H1 (cell line): ENCODE results near the gene PDIA5. TPM values are rescaled to one million over a fixed set of nuclear protein-coding genes. Genes with fewer than 3 reads are reported as not detected.

ENCODE experiments used
- CTCF ChIA-PET: fragments of 300-600 bp; sonication (Branson Sonifier 250); formaldehyde crosslinking; loops from one replicate; lab custom pipeline; 2021; ENCODE audit not compliant: partially characterized antibody; lab: Charles Lee
- POLR2A ChIA-PET: fragments of 300-600 bp; sonication (Branson Sonifier 250); formaldehyde crosslinking; loops from one replicate; lab custom pipeline; 2021; ENCODE audit warnings: inconsistent platforms; ENCODE audit not compliant: partially characterized antibody; lab: Charles Lee
- DNase-seq, 2 experiments: peaks; one replicate each; pipeline versions ENCODE4 v3.0.0 to v3.0.0-alpha.2; 2010 to 2022; ENCODE audit warnings: low spot score in 2 of 2, low read depth in 1 of 2, mixed read lengths in 1 of 2
- FAIRE-seq: peaks from 2 replicates; lab custom pipeline; 2011; peaks lifted over from hg19 to GRCh38; lab: Jason Lieb, UNC
- H2AFZ ChIP-seq: 2 replicates; pipeline ENCODE4 v1.8.1; 2012; ENCODE audit warnings: low read length, inconsistent platforms
- H2AK5ac ChIP-seq: 2 replicates; pipeline ENCODE4 v1.6.1; 2013; ENCODE audit warnings: low read depth, low read length
- H2BK120ac ChIP-seq: replicated peaks from 2 replicates; pipeline ENCODE3; 2013; ENCODE audit warnings: low read depth, low read length, inconsistent platforms
- H2BK12ac ChIP-seq: 2 replicates; pipeline ENCODE4 v1.6.1; 2013; ENCODE audit warnings: low read depth, low read length
- H2BK15ac ChIP-seq: 2 replicates; pipeline ENCODE4 v1.6.1; 2013; ENCODE audit warnings: low read length
- H2BK20ac ChIP-seq: 2 replicates; pipeline ENCODE4 v1.6.1; 2013; ENCODE audit warnings: low read length
- H2BK5ac ChIP-seq: 2 replicates; pipeline ENCODE4 v1.6.1; 2013; ENCODE audit warnings: low read depth, low read length
- H3K14ac ChIP-seq: 2 replicates; pipeline ENCODE4 v1.6.1; 2013; ENCODE audit warnings: inconsistent platforms; ENCODE audit not compliant: insufficient read length
- H3K18ac ChIP-seq: 2 replicates; pipeline ENCODE4 v1.6.1; 2013; ENCODE audit warnings: low read length; ENCODE audit errors: extremely low read depth
- H3K23ac ChIP-seq: 2 replicates; pipeline ENCODE4 v1.6.1; 2013; ENCODE audit warnings: inconsistent platforms; ENCODE audit not compliant: insufficient read length
- H3K23me2 ChIP-seq: 2 replicates; pipeline ENCODE4 v1.6.1; 2013; ENCODE audit warnings: low read depth, low read length
- H3K27ac ChIP-seq: 2 replicates; pipeline ENCODE4 v1.6.1; 2011; ENCODE audit warnings: low read depth, low read length, inconsistent platforms
- H3K27me3 ChIP-seq, 4 experiments: replicated peaks in 1 of 4; 1 replicate in 1 of 4; 2 replicates in 3 of 4; pipeline versions ENCODE4 v1.6.1 to v1.8.1; 2011 to 2013; ENCODE audit warnings: low read length in 3 of 4, mild to moderate bottlenecking in 3 of 4, inconsistent platforms in 2 of 4, mixed read lengths in 2 of 4, moderate library complexity in 1 of 4; ENCODE audit not compliant: control insufficient read depth in 3 of 4, insufficient read depth in 3 of 4; ENCODE audit errors: extremely low read depth in 1 of 4
- H3K36me3 ChIP-seq, 4 experiments: 2 replicates each; pipeline versions ENCODE4 v1.6.1 to v1.8.1; 2011 to 2013; ENCODE audit warnings: mild to moderate bottlenecking in 4 of 4, low read length in 3 of 4, moderate library complexity in 2 of 4, control low read depth in 1 of 4, inconsistent platforms in 1 of 4; ENCODE audit not compliant: insufficient read depth in 4 of 4, control insufficient read depth in 2 of 4
- H3K4ac ChIP-seq: replicated peaks from 2 replicates; pipeline ENCODE3; 2013; ENCODE audit warnings: low read length, low read depth, mixed read lengths, inconsistent platforms; ENCODE audit not compliant: insufficient read length
- H3K4me1 ChIP-seq, 4 experiments: replicated peaks in 1 of 4; 1 replicate in 1 of 4; 2 replicates in 3 of 4; pipeline versions ENCODE4 v1.6.1 to v1.8.1; 2011 to 2013; ENCODE audit warnings: low read length in 3 of 4, inconsistent platforms in 2 of 4, mixed read lengths in 1 of 4; ENCODE audit not compliant: insufficient read depth in 4 of 4, control insufficient read depth in 3 of 4
- H3K4me2 ChIP-seq, 2 experiments: 2 replicates each; pipeline versions ENCODE4 v1.6.1 to v1.8.1; 2011 to 2013; ENCODE audit warnings: low read depth in 2 of 2, low read length in 2 of 2, control low read depth in 1 of 2, inconsistent platforms in 1 of 2, mild to moderate bottlenecking in 1 of 2; ENCODE audit not compliant: insufficient read depth in 1 of 2
- H3K4me3 ChIP-seq, 4 experiments: fragments of 200-600, 300-600 bp in 1 of 4; sonication (generic), shearing (Covaris generic), sonication (Bioruptor Twin) in 1 of 4; 2 replicates each; pipeline versions ENCODE4 v1.5.1 to v1.8.1; 2011 to 2016; ENCODE audit warnings: low read length in 4 of 4, low read depth in 3 of 4, control low read depth in 2 of 4, inconsistent platforms in 2 of 4, mild to moderate bottlenecking in 2 of 4, mixed read lengths in 1 of 4, moderate library complexity in 1 of 4; ENCODE audit not compliant: insufficient read depth in 2 of 4; ENCODE audit errors: extremely low read depth in 1 of 4
- H3K56ac ChIP-seq: replicated peaks from 2 replicates; pipeline ENCODE3; 2013; ENCODE audit warnings: low read depth, mild to moderate bottlenecking, mixed read lengths, low read length, inconsistent platforms; ENCODE audit not compliant: insufficient read length
- H3K79me1 ChIP-seq: 2 replicates; pipeline ENCODE4 v1.6.1; 2013; ENCODE audit warnings: low read depth, low read length, control low read depth
- H3K79me2 ChIP-seq, 2 experiments: 2 replicates each; pipeline versions ENCODE4 v1.6.1 to v1.8.1; 2012 to 2013; ENCODE audit warnings: low read length in 2 of 2, mild to moderate bottlenecking in 2 of 2, inconsistent platforms in 1 of 2; ENCODE audit not compliant: insufficient read depth in 2 of 2, control insufficient read depth in 1 of 2
- H3K9ac ChIP-seq, 4 experiments: replicated peaks in 1 of 4; 1 replicate in 1 of 4; 2 replicates in 3 of 4; pipeline versions ENCODE4 v1.6.1 to v1.8.1; 2011 to 2013; ENCODE audit warnings: low read depth in 3 of 4, low read length in 3 of 4, control low read depth in 2 of 4, mild to moderate bottlenecking in 2 of 4, moderate library complexity in 2 of 4, inconsistent platforms in 1 of 4; ENCODE audit errors: extremely low read depth in 1 of 4
- H3K9me3 ChIP-seq, 2 experiments: 2 replicates each; pipeline versions ENCODE4 v1.6.1 to v1.8.1; 2012 to 2013; ENCODE audit warnings: mild to moderate bottlenecking in 2 of 2, moderate library complexity in 2 of 2, control low read depth in 1 of 2, inconsistent platforms in 1 of 2, low read depth in 1 of 2, low read length in 1 of 2, mixed read lengths in 1 of 2; ENCODE audit not compliant: insufficient read depth in 2 of 2
- H4K20me1 ChIP-seq, 2 experiments: replicated peaks in 1 of 2; 2 replicates each; pipeline versions ENCODE3 to v1.8.1; 2011 to 2013; ENCODE audit warnings: inconsistent platforms in 2 of 2, low read length in 2 of 2, mild to moderate bottlenecking in 1 of 2; ENCODE audit not compliant: insufficient read depth in 2 of 2, control insufficient read depth in 1 of 2
- H4K5ac ChIP-seq: 2 replicates; pipeline ENCODE4 v1.6.1; 2013; ENCODE audit warnings: low read length, low read depth, mixed read lengths, inconsistent platforms; ENCODE audit not compliant: insufficient read length
- H4K8ac ChIP-seq: 2 replicates; pipeline ENCODE4 v1.8.0; 2013; ENCODE audit warnings: mild to moderate bottlenecking, moderate library complexity, low read length, inconsistent platforms; ENCODE audit not compliant: insufficient read depth; ENCODE audit errors: extremely low read depth
- H4K91ac ChIP-seq: replicated peaks from 2 replicates; pipeline ENCODE3; 2013; ENCODE audit warnings: low read length, mixed read lengths, inconsistent platforms; ENCODE audit not compliant: insufficient read length
- CBX5 ChIP-seq: fragments of 300-800, 300-1000 bp; sonication (generic); IDR thresholded peaks from 2 replicates; pipeline ENCODE4 v1.7.1; 2016; ENCODE audit warnings: antibody characterized with exemption, low read length, low read depth
- CREB1 ChIP-seq: IDR thresholded peaks from 2 replicates; pipeline ENCODE4 v1.6.1; 2012; ENCODE audit warnings: inconsistent platforms
- CTBP2 ChIP-seq: IDR thresholded peaks from 2 replicates; pipeline ENCODE4 v1.7.0; 2011; ENCODE audit warnings: borderline replicate concordance, mild to moderate bottlenecking, moderate library complexity, mixed read lengths, low read length; ENCODE audit not compliant: insufficient read depth, insufficient read length
- FOSL1 ChIP-seq: IDR thresholded peaks from 2 replicates; pipeline ENCODE4 v1.6.1; 2011; ENCODE audit warnings: mild to moderate bottlenecking, low read depth, low read length, moderate library complexity; ENCODE audit not compliant: insufficient read depth
- HDAC6 ChIP-seq: IDR thresholded peaks from one replicate; pipeline ENCODE4 v1.7.1; 2012; ENCODE audit warnings: low read depth, mild to moderate bottlenecking, inconsistent platforms, low read length, moderate library complexity
- JUN ChIP-seq: IDR thresholded peaks from 2 replicates; pipeline ENCODE4 v1.6.1; 2011; ENCODE audit warnings: low read depth, mild to moderate bottlenecking, improper control_type of control experiment, low read length
- JUND ChIP-seq: IDR thresholded peaks from 2 replicates; pipeline ENCODE4 v1.6.1; 2011; ENCODE audit warnings: mild to moderate bottlenecking, improper control_type of control experiment, low read length
- KDM1A ChIP-seq: fragments of 200-600, 300-600 bp; sonication (generic); IDR thresholded peaks from 2 replicates; pipeline ENCODE4 v1.7.1; 2016; ENCODE audit warnings: mild to moderate bottlenecking, low read length, borderline replicate concordance
- MAFK ChIP-seq: IDR thresholded peaks from 2 replicates; pipeline ENCODE4 v1.6.1; 2012; ENCODE audit warnings: low read depth, mild to moderate bottlenecking, improper control_type of control experiment, low read length
- POLR2AphosphoS5 ChIP-seq: IDR thresholded peaks from 2 replicates; pipeline ENCODE4 v1.6.1; 2011; ENCODE audit warnings: low read depth, low read length
- POU5F1 ChIP-seq: IDR thresholded peaks from 2 replicates; pipeline ENCODE4 v1.6.1; 2011; ENCODE audit warnings: low read depth, mild to moderate bottlenecking, low read length, moderate library complexity
- SRF ChIP-seq: IDR thresholded peaks from 2 replicates; pipeline ENCODE4 v1.6.1; 2011; ENCODE audit warnings: mild to moderate bottlenecking, low read depth, low read length, moderate library complexity
- YY1 ChIP-seq: IDR thresholded peaks from 2 replicates; pipeline ENCODE4 v1.6.1; 2011; ENCODE audit warnings: low read depth, mild to moderate bottlenecking, low read length
- ZNF274 ChIP-seq: IDR thresholded peaks from 2 replicates; pipeline ENCODE4 v1.7.0; 2012; ENCODE audit warnings: low read length, borderline replicate concordance; ENCODE audit errors: extremely low read depth
- WGBS, 2 experiments: shearing (Covaris generic) in 1 of 2; methylation state at CpG; one replicate each; pipeline versions ENCODE4 v1.1.6 to v1.1.7; 2013 to 2015; ENCODE audit warnings: low lambda C conversion rate in 2 of 2, mixed read lengths in 2 of 2, inconsistent platforms in 1 of 2, low coverage in 1 of 2, missing lambda C conversion rate in 1 of 2; ENCODE audit not compliant: insufficient replicate concordance in 2 of 2, insufficient coverage in 1 of 2, insufficient read length in 1 of 2; ENCODE audit errors: extremely low coverage in 1 of 2, missing lambda C conversion rate in 1 of 2; 5-methylcytosine and 5-hydroxymethylcytosine counted together
- polyA plus RNA-seq, 7 experiments: library from polyadenylated mRNA; depleted of rRNA in 3 of 7; stranded (reverse) in 5 of 7; unstranded in 2 of 7; fragments of >200 nt in 5 of 7; fragments of 200-250 nt in 2 of 7; gene quantifications; 1 replicate in 5 of 7; 2 replicates in 1 of 7; 4 replicates in 1 of 7; pipeline versions ENCODE4 v1.2.1 to v1.2.3, GENCODE V29; 2011 to 2013; ENCODE audit warnings: missing spikeins in 2 of 7, mixed read lengths in 2 of 7
- total RNA-seq: library from RNA; stranded (reverse); fragmentation: NEBNext Ultra II Directional; extraction: Animal tissue kit (Norgen Biotek cat#: 25700); gene quantifications from 2 replicates; pipeline ENCODE4 v1.2.1, GENCODE V29; 2021

PDIA5 gene
- total and polyA plus RNA-seq, 2 of the 8 experiments (the other 6 are each of a cell fraction or from before 2014, with no cell fraction given): 18.2 to 32.8 TPM

DNA sequence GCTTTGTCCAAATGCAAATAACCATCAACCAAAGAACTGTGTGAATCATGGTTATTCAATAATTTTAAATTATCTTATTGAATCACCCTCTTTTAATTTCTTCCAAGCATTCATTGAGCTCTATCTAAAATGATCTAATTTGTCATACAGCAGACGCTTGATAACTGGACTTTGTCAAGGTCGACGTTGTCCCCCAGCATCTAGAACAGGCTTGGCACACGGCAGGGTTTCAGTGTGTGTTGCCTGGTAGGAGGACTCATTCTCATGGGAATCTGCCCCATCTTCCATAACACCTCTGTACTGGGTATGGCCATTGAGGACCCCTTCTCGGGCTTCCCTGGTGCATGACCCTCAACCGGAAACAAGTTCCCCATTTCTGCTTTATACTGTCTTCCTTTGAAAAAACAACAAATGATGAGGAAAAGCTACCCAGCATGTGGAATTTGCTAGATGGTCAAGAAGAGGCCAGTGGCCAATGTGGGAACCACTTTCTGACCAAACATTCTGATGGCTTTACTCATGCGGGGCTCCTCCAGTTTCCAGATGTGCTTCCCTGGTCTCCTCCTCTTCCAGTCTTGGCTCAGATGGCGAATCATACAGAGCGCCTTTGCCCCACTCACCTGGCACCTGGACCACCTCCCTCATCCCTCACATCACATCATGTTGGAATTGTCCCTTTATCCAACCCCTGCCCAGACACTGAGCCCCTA, 93.3 kb downstream of the PDIA5 start:
- Histone ChIP-seq H2AK5ac (no peak overlapping the region), H3K4me3 (no peak overlapping the region), H3K23me2 (no peaks in the 10 kb centered on the region), H3K18ac (no peak overlapping the region), H3K14ac (no peak overlapping the region), H2BK12ac (no peak overlapping the region), H3K27me3 (no peaks in the 10 kb centered on the region), H3K79me1 (no peaks in the 10 kb centered on the region), H3K9me3 (no peaks in the 10 kb centered on the region), H3K23ac (no peak overlapping the region), H3K79me2 (no peaks in the 10 kb centered on the region), H3K4ac (no peak overlapping the region), H3K4me1 (no peaks in the 10 kb centered on the region), H4K5ac (no peak overlapping the region), H3K56ac (no peak overlapping the region), H2BK20ac (no peak overlapping the region), H4K8ac (no peak overlapping the region), H3K36me3 (peaks cover 0 to 20% (median 11%) of the 10 kb centered on the region in 4 experiments; a peak in 6 of 8 replicates), H2BK15ac (no peak overlapping the region), H3K9ac (no peak overlapping the region), H3K4me2 (no peak overlapping the region), H2BK5ac (no peak overlapping the region), H3K27ac (no peak overlapping the region), H2AFZ (no peak overlapping the region), H4K91ac (no peak overlapping the region), H4K20me1 (no peaks in the 10 kb centered on the region), H2BK120ac (no peak overlapping the region)
- no peak for DNase-seq
- FAIRE-seq: no peak
- ChIA-PET POLR2A (interaction anchor here (1.2 kb wide), 1 partner anchor 38 kb away, joined by 3 read pairs; no protein-coding TSS in a partner anchor), CTCF (interaction anchor here (0.5 to 5.5 kb wide), 20 partner anchors 9 to 162 kb away, joined by 3 to 27 read pairs (median 4); no protein-coding TSS in a partner anchor)
- WGBS, 2 experiments: 92% methylated on average over 9 of the region's 9 CpGs; no CpG with 5 or more reads in 1 of the 2 experiments
- TF ChIP-seq HDAC6 (no peak), YY1 (no peak), FOSL1 (no peak), ZNF274 (no peak), CBX5 (no peak), POU5F1 (no peak), KDM1A (no peak), MAFK (no peak), JUN (no peak), JUND (no peak), SRF (no peak), POLR2AphosphoS5 (no peak), CREB1 (no peak), CTBP2 (no peak)
